ENCODE data around the gene NCAPH2. TPM values are rescaled to one million over a fixed set of nuclear protein-coding genes. Genes with fewer than 3 reads are reported as not detected.

Gene NCAPH2
- total RNA-seq, 1 experiment from 2014 or later: 39.8 TPM

DNA sequence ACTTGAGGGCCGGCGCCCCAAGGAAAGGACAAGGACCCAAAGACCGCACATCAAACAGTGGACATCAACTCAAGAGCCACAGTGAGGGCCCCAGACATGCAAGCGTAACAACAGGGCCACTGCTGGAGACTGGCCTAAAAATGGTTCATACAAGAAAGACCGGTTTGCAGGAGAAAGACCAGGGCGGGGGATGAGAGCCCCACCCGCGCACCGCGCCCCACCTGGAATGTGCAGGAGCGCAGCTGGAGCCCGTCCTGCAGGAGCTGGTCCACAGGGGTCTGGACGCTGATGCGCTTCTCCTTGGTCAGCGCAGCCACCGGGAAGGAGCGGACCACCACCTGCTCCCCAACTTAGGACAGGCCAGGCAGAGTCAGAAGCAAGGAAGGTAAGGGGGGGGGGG is 47.1 kb upstream of the NCAPH2 start:
- BruUV-seq (replicated peaks): no TSS peak
- CTCF ChIA-PET: interaction anchor here (0.6 to 1.0 kb wide), 3 partner anchors 8 to 37 kb away, joined by 3 to 4 read pairs (median 3); no protein-coding TSS in a partner anchor
- TF ChIP-seq, protein P1, sequence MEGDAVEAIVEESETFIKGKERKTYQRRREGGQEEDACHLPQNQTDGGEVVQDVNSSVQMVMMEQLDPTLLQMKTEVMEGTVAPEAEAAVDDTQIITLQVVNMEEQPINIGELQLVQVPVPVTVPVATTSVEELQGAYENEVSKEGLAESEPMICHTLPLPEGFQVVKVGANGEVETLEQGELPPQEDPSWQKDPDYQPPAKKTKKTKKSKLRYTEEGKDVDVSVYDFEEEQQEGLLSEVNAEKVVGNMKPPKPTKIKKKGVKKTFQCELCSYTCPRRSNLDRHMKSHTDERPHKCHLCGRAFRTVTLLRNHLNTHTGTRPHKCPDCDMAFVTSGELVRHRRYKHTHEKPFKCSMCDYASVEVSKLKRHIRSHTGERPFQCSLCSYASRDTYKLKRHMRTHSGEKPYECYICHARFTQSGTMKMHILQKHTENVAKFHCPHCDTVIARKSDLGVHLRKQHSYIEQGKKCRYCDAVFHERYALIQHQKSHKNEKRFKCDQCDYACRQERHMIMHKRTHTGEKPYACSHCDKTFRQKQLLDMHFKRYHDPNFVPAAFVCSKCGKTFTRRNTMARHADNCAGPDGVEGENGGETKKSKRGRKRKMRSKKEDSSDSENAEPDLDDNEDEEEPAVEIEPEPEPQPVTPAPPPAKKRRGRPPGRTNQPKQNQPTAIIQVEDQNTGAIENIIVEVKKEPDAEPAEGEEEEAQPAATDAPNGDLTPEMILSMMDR (IDR thresholded peaks at IDR 0.05; ENCODE audit: unreplicated experiment): no peak
- Mint-ChIP-seq H3K9me3 (ENCODE audit: unreplicated experiment) (no peaks in the 10 kb centered on the region), H3K27ac (ENCODE audit: low read depth, unreplicated experiment) (no peak overlapping the region), H3K4me3 (ENCODE audit: unreplicated experiment) (no peak overlapping the region), H3K4me1 (ENCODE audit: insufficient read depth, unreplicated experiment) (no peaks in the 10 kb centered on the region), H3K36me3 (ENCODE audit: insufficient read depth, unreplicated experiment) (peaks cover 45% of the 10 kb centered on the region), H3K27me3 (ENCODE audit: insufficient read depth, unreplicated experiment) (no peaks in the 10 kb centered on the region)
- no peak for DNase-seq (ENCODE audit: unreplicated experiment)
- intact Hi-C loops (cut with micrococcal nuclease): no loop called here
- POLR2A ChIA-PET: interaction anchor here (0.6 kb wide), 1 partner anchor 16 kb away, joined by 3 read pairs; no protein-coding TSS in a partner anchor

DNA sequence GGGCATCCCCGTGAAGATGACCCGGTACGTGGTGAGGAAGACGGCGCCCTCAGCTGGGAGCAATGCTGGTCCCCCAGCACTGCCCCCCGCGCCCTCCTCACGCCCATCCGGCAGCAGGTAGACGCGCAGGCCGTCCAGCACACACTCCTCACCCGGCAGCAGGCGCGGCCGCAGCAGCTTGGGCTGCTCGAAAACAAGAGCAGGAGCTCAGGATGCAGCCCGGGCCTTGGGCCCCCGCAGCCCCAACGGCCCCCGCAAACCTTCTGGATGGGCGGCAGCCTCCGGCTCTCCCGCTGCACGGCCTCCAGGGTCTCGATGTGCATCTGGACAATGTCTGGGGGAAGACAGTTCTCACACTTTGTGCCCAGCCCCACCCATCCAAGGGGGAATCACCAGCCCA is 46.5 kb upstream of the NCAPH2 start:
- no peak overlapping the region for H3K4me3 Mint-ChIP-seq (ENCODE audit: unreplicated experiment)
- CTCF ChIA-PET: interaction anchor here (1.0 kb wide), 1 partner anchor 9 kb away, joined by 3 read pairs; no protein-coding TSS in a partner anchor
- no peaks in the 10 kb centered on the region for H3K9me3 Mint-ChIP-seq (ENCODE audit: unreplicated experiment)
- H3K27me3 Mint-ChIP-seq (ENCODE audit: insufficient read depth, unreplicated experiment): no peaks in the 10 kb centered on the region
- intact Hi-C loops (cut with micrococcal nuclease): no loop called here
- no TSS peak for BruUV-seq (replicated peaks)
- H3K27ac Mint-ChIP-seq (ENCODE audit: low read depth, unreplicated experiment): no peak overlapping the region
- peaks cover 45% of the 10 kb centered on the region for H3K36me3 Mint-ChIP-seq (ENCODE audit: insufficient read depth, unreplicated experiment)
- no peak for DNase-seq (ENCODE audit: unreplicated experiment)
- H3K4me1 Mint-ChIP-seq (ENCODE audit: insufficient read depth, unreplicated experiment): no peaks in the 10 kb centered on the region
- TF ChIP-seq, protein P1 (IDR thresholded peaks at IDR 0.05; ENCODE audit: unreplicated experiment): no peak
- POLR2A ChIA-PET: no interaction called here

DNA sequence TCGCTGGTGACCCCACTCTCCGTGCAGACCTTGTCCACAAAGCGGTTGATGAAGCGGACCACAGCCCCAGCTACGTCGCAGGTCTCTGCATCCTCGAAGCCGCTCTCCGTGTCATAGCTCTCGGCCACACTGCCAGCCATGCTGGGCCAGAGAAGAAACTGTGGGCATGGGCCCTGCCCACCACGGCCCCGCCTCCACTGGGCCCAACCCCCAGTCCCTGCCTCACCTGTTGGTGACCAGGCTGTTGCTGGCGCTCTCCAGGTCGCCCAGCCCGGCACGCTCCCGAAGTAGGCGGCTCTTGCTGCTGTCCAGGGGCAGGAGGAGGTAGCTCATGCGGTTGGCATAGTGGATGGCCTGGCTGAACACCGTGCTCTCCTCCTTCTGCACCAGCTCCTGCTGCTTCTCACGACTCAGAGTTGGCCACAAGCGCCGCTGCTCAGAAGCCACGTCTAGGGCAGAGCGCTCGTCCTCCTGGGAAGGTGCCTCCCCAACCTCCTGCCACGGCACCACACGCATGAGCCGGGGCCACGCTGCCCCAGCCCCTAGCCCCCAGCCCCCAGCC is 46.0 kb upstream of the NCAPH2 start:
- Mint-ChIP-seq H3K4me3 (ENCODE audit: unreplicated experiment) (no peak overlapping the region), H3K4me1 (ENCODE audit: insufficient read depth, unreplicated experiment) (no peaks in the 10 kb centered on the region), H3K27me3 (ENCODE audit: insufficient read depth, unreplicated experiment) (no peaks in the 10 kb centered on the region), H3K36me3 (ENCODE audit: insufficient read depth, unreplicated experiment) (peaks cover 46% of the 10 kb centered on the region), H3K9me3 (ENCODE audit: unreplicated experiment) (no peaks in the 10 kb centered on the region), H3K27ac (ENCODE audit: low read depth, unreplicated experiment) (no peak overlapping the region)
- CTCF ChIA-PET: interaction anchor here (1.0 kb wide), 1 partner anchor 10 kb away, joined by 3 read pairs; no protein-coding TSS in a partner anchor
- TF ChIP-seq, protein P1 (IDR thresholded peaks at IDR 0.05; ENCODE audit: unreplicated experiment): no peak
- POLR2A ChIA-PET: no interaction called here
- DNase-seq (ENCODE audit: unreplicated experiment): no peak
- intact Hi-C loops (cut with micrococcal nuclease): no loop called here
- no TSS peak for BruUV-seq (replicated peaks)

DNA sequence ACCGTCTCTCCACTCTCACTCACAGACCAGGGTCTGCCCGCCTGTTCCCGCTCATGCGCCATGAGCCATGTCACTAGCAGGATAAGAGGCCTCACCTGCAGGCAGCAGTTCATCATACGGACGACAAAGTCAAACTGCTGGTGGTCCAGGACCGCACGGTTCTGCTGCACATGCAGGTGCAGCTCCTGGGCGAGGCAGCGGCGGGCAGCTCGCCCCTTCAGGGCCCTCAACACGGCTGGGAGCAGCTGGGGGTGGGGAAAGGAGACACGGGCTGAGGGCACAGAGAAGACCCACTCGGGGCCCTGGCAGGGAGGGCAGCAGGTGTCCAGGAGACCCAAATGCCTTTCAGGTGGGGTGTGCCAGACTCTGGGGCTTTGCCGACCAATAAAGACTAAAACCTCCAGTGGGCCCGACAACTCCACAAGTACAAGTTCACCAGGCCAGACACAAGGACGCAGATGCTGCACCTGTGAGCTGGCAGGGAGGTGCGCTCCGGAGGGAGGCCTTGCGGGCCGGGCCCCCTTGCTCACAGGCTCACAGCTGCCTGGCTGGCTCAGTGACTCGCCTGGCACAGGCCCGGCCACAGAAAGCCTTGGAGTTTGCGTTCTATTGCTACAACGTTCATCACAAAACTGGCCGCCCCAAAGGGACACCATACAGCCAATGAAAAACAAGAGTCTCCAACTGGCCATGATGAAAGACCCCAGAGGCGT is 44.7 kb upstream of the NCAPH2 start:
- DNase-seq (ENCODE audit: unreplicated experiment): no peak
- Mint-ChIP-seq H3K9me3 (ENCODE audit: unreplicated experiment) (no peaks in the 10 kb centered on the region), H3K27ac (ENCODE audit: low read depth, unreplicated experiment) (no peak overlapping the region), H3K36me3 (ENCODE audit: insufficient read depth, unreplicated experiment) (peaks cover 35% of the 10 kb centered on the region), H3K4me1 (ENCODE audit: insufficient read depth, unreplicated experiment) (no peaks in the 10 kb centered on the region), H3K27me3 (ENCODE audit: insufficient read depth, unreplicated experiment) (no peaks in the 10 kb centered on the region), H3K4me3 (ENCODE audit: unreplicated experiment) (no peak overlapping the region)
- ChIA-PET CTCF (interaction anchor here (0.6 kb wide), 2 partner anchors 328 to 1665 kb away, joined by 3 to 4 read pairs; no protein-coding TSS in a partner anchor), POLR2A (interaction anchor here (0.7 kb wide), 1 partner anchor 20 kb away, joined by 3 read pairs; no protein-coding TSS in a partner anchor)
- TF ChIP-seq, protein P1 (IDR thresholded peaks at IDR 0.05; ENCODE audit: unreplicated experiment): no peak
- no TSS peak for BruUV-seq (replicated peaks)
- intact Hi-C loops (cut with micrococcal nuclease): no loop called here

Data from MCF 10A (cell line).